SK-N-SH (cell line): ENCODE results near the gene CIBAR2. TPM values are rescaled to one million over a fixed set of nuclear protein-coding genes. Genes with fewer than 3 reads are reported as not detected.

Source experiments
- CTCF ChIA-PET: fragments of 300-600, 350-600 bp; formaldehyde crosslinking; extraction: SDS; loops from one replicate; lab custom pipeline; 2021; lab: Yijun Ruan, JAX
- POLR2A ChIA-PET: fragments of 350-600 bp; sonication (Branson Sonifier 250); formaldehyde crosslinking; extraction: SDS; loops from one replicate; lab custom pipeline; 2020; ENCODE audit warnings: antibody characterized with exemption, inconsistent platforms; lab: Yijun Ruan, JAX
- DNase-seq: peaks from one replicate; pipeline ENCODE4 v3.0.0; 2012
- H2AFZ ChIP-seq: fragments of 200-600 bp; sonication (generic); 2 replicates; pipeline ENCODE4 v1.8.1; 2016; ENCODE audit warnings: antibody characterized with exemption, mild to moderate bottlenecking, low read depth
- H3F3A ChIP-seq: fragments of 200-600 bp; sonication (generic); replicated peaks from 2 replicates; pipeline ENCODE3; 2016; ENCODE audit warnings: antibody characterized with exemption, mild to moderate bottlenecking; ENCODE audit not compliant: insufficient read depth
- H3K27ac ChIP-seq, 2 experiments: fragments of 200-500 bp in 1 of 2; fragments of 200-600 bp in 1 of 2; sonication (Bioruptor generic) in 1 of 2; sonication (generic), shearing (Covaris generic) in 1 of 2; 2 replicates each; pipeline versions ENCODE4 v1.5.1 to v1.6.1; 2014 to 2016; ENCODE audit warnings: low read depth in 2 of 2, inconsistent platforms in 1 of 2, low read length in 1 of 2, mild to moderate bottlenecking in 1 of 2, mixed read lengths in 1 of 2
- H3K27me3 ChIP-seq: fragments of 200-600 bp; sonication (generic), shearing (Covaris generic); 2 replicates; pipeline ENCODE4 v1.6.1; 2016; ENCODE audit warnings: mixed run types; ENCODE audit not compliant: insufficient read depth
- H3K36me3 ChIP-seq, 2 experiments: fragments of 200-500 bp in 1 of 2; fragments of 200-600 bp in 1 of 2; sonication (Bioruptor generic) in 1 of 2; sonication (generic) in 1 of 2; replicated peaks in 1 of 2; 2 replicates each; pipeline versions ENCODE3 to v1.5.1; 2014 to 2016; ENCODE audit warnings: low read length in 1 of 2, mild to moderate bottlenecking in 1 of 2; ENCODE audit not compliant: insufficient read depth in 2 of 2, control insufficient read depth in 1 of 2
- H3K4me1 ChIP-seq, 2 experiments: fragments of 200-500 bp in 1 of 2; fragments of 200-600 bp in 1 of 2; sonication (Bioruptor generic) in 1 of 2; sonication (generic), shearing (Covaris generic) in 1 of 2; 2 replicates each; pipeline versions ENCODE4 v1.5.1 to v1.6.1; 2014 to 2016; ENCODE audit warnings: low read depth in 1 of 2, low read length in 1 of 2, mixed run types in 1 of 2; ENCODE audit not compliant: insufficient read depth in 2 of 2, control insufficient read depth in 1 of 2
- H3K4me2 ChIP-seq: fragments of 200-600 bp; sonication (generic), shearing (Covaris generic); 2 replicates; pipeline ENCODE4 v1.6.1; 2017; ENCODE audit warnings: mixed run types
- H3K4me3 ChIP-seq, 2 experiments: fragments of 200-500 bp in 1 of 2; fragments of 200-600 bp in 1 of 2; sonication (Bioruptor generic) in 1 of 2; sonication (generic), shearing (Covaris generic) in 1 of 2; 2 replicates each; pipeline versions ENCODE4 v1.5.1 to v1.8.1; 2014 to 2016; ENCODE audit warnings: low read depth in 2 of 2, inconsistent platforms in 1 of 2, low read length in 1 of 2, mild to moderate bottlenecking in 1 of 2, mixed read lengths in 1 of 2, moderate library complexity in 1 of 2
- H3K79me2 ChIP-seq: fragments of 200-600 bp; sonication (generic); 2 replicates; pipeline ENCODE4 v1.8.1; 2017; ENCODE audit warnings: mild to moderate bottlenecking; ENCODE audit not compliant: insufficient read depth
- H3K9ac ChIP-seq: fragments of 200-600 bp; sonication (generic); 2 replicates; pipeline ENCODE4 v1.6.1; 2017; ENCODE audit warnings: mixed run types
- H3K9me2 ChIP-seq: fragments of 200-600 bp; sonication (generic); 2 replicates; pipeline ENCODE4 v1.6.1; 2017; ENCODE audit warnings: mixed run types
- H3K9me3 ChIP-seq: fragments of 200-600 bp; sonication (generic); 2 replicates; pipeline ENCODE4 v1.6.1; 2017; ENCODE audit warnings: mixed run types, mild to moderate bottlenecking, moderate library complexity
- H4K20me1 ChIP-seq: fragments of 200-600 bp; sonication (generic); 2 replicates; pipeline ENCODE4 v1.6.1; 2017; ENCODE audit warnings: mild to moderate bottlenecking, mixed run types; ENCODE audit not compliant: insufficient read depth
- CTCF ChIP-seq: fragments of 200-600 bp; sonication (generic); IDR thresholded peaks from 2 replicates; pipeline ENCODE4 v1.6.1; 2017; ENCODE audit warnings: antibody characterized with exemption, mild to moderate bottlenecking, moderate library complexity
- ELF1 ChIP-seq: IDR thresholded peaks from 2 replicates; pipeline ENCODE4 v1.4.0; 2012
- FOSL2 ChIP-seq: IDR thresholded peaks from 2 replicates; pipeline ENCODE4 v1.4.0; 2012; ENCODE audit warnings: low read depth, mild to moderate bottlenecking, moderate library complexity, borderline replicate concordance
- GABPA ChIP-seq: IDR thresholded peaks from 2 replicates; pipeline ENCODE4 v1.4.0; 2012; ENCODE audit warnings: low read depth, mild to moderate bottlenecking
- IRF3 ChIP-seq: fragments of 150-350 bp; IDR thresholded peaks from 2 replicates; pipeline ENCODE4 v1.6.1; 2016; ENCODE audit warnings: mild to moderate bottlenecking, low read depth, low read length
- NFIC ChIP-seq: IDR thresholded peaks from 2 replicates; pipeline ENCODE4 v1.4.0; 2012; ENCODE audit warnings: borderline replicate concordance
- RAD21 ChIP-seq: IDR thresholded peaks from 2 replicates; pipeline ENCODE4 v1.6.1; 2012; ENCODE audit warnings: mild to moderate bottlenecking, low read length
- RCOR1 ChIP-seq: fragments of 150-350 bp; IDR thresholded peaks from 2 replicates; pipeline ENCODE4 v1.6.1; 2017; ENCODE audit warnings: antibody characterized with exemption, low read length
- RXRA ChIP-seq: IDR thresholded peaks from 2 replicates; pipeline ENCODE4 v1.4.0; 2012; ENCODE audit warnings: low read depth, mild to moderate bottlenecking, borderline replicate concordance
- SMC3 ChIP-seq: IDR thresholded peaks from 2 replicates; pipeline ENCODE4 v1.6.1; 2012; ENCODE audit warnings: low read depth, low read length, improper control_type of control experiment
- TCF12 ChIP-seq: IDR thresholded peaks from 2 replicates; pipeline ENCODE4 v1.4.0; 2012
- TEAD4 ChIP-seq: IDR thresholded peaks from 2 replicates; pipeline ENCODE4 v1.4.0; 2012; ENCODE audit warnings: mild to moderate bottlenecking, borderline replicate concordance; ENCODE audit not compliant: insufficient read depth
- YY1 ChIP-seq: IDR thresholded peaks from 2 replicates; pipeline ENCODE4 v1.4.0; 2012; ENCODE audit warnings: low read depth, mild to moderate bottlenecking
- WGBS: methylation state at CpG from one replicate; pipeline ENCODE4 v1.1.6; 2017; ENCODE audit warnings: low lambda C conversion rate; 5-methylcytosine and 5-hydroxymethylcytosine counted together
- polyA plus RNA-seq, 3 experiments: library from polyadenylated mRNA; depleted of rRNA; stranded (reverse); fragments of >200 nt; gene quantifications; 2 replicates each; pipeline ENCODE4 v1.2.3, GENCODE V29; 2012

CIBAR2 gene
- polyA plus RNA-seq, 1 of the 3 experiments (the other 2 are of a cell fraction): 0.15 TPM

- TF ChIP-seq IRF3 (no peak), NFIC (no peak), GABPA (no peak), RCOR1 (no peak), TCF12 (no peak)
- TF ChIP-seq, all 33 proteins: peak for 0
Measured at GRCh38 chr16:85088570-85089199, 23.6 kb downstream of the CIBAR2 start (continued).

- Histone ChIP-seq H3K4me1 (peaks cover 0 to 11% of the 10 kb centered on the region in 2 experiments; a peak in 1 of 4 replicates), H3F3A (no peaks in the 10 kb centered on the region), H3K9me3 (no peaks in the 10 kb centered on the region), H2AFZ (no peak overlapping the region), H3K4me2 (no peak overlapping the region), H3K27ac (no peak overlapping the region), H3K4me3 (no peak overlapping the region), H3K36me3 (no peaks in the 10 kb centered on the region), H3K9ac (no peak overlapping the region), H4K20me1 (no peaks in the 10 kb centered on the region), H3K79me2 (no peaks in the 10 kb centered on the region), H3K27me3 (no peaks in the 10 kb centered on the region), H3K9me2 (no peaks in the 10 kb centered on the region)
- ChIA-PET CTCF (interaction anchor here (0.9 to 1.9 kb wide), 5 partner anchors 12 to 475 kb away, joined by 3 to 11 read pairs (median 10); no protein-coding TSS in a partner anchor), POLR2A (no interaction called here)
- TF ChIP-seq TEAD4 (no peak), RXRA (no peak), IRF3 (no peak)
- DNase-seq: no peak
- WGBS: 87% methylated on average over 9 of the region's 21 CpGs
Measured at GRCh38 chr16:85087899-85088569, 24.2 kb downstream of the CIBAR2 start.

- WGBS: 89% methylated on average over 11 of the region's 37 CpGs
- peak; percentile 83 for DNase-seq
- Histone ChIP-seq H2AFZ (no peak overlapping the region), H3K27me3 (no peaks in the 10 kb centered on the region), H3K9ac (no peak overlapping the region), H3K4me1 (peaks cover 0 to 11% of the 10 kb centered on the region in 2 experiments; a peak in 1 of 4 replicates), H3F3A (no peaks in the 10 kb centered on the region), H3K4me3 (no peak overlapping the region; a peak in 1 of 4 replicates), H3K9me2 (no peaks in the 10 kb centered on the region), H3K27ac (no peak overlapping the region), H3K36me3 (no peaks in the 10 kb centered on the region), H4K20me1 (no peaks in the 10 kb centered on the region), H3K9me3 (no peaks in the 10 kb centered on the region), H3K4me2 (no peak overlapping the region), H3K79me2 (no peaks in the 10 kb centered on the region)
- peak; percentile 62 for TF ChIP-seq CTCF
- TF ChIP-seq ELF1: no peak
- TF ChIP-seq YY1: no peak
- peak; percentile 74 for TF ChIP-seq SMC3
- TF ChIP-seq FOSL2: no peak
- TF ChIP-seq TEAD4: no peak
- TF ChIP-seq RAD21: peak; percentile 56
- POLR2A ChIA-PET: no interaction called here
- CTCF ChIA-PET: interaction anchor here (0.9 to 2.2 kb wide), 25 partner anchors 8 to 348 kb away, joined by 3 to 11 read pairs (median 6); no protein-coding TSS in a partner anchor
Measured at GRCh38 chr16:85086347-85087291, 25.7 kb downstream of the CIBAR2 start.
